Measurements from ENCODE around the gene MRGPRX2. TPM values are rescaled to one million over a fixed set of nuclear protein-coding genes. Genes with fewer than 3 reads are reported as not detected.
A peak's percentile ranks its signal among the peaks of the same experiment; 100 is the strongest.

Gene MRGPRX2
- total RNA-seq, 1 experiment from 2014 or later: not detected

DNA sequence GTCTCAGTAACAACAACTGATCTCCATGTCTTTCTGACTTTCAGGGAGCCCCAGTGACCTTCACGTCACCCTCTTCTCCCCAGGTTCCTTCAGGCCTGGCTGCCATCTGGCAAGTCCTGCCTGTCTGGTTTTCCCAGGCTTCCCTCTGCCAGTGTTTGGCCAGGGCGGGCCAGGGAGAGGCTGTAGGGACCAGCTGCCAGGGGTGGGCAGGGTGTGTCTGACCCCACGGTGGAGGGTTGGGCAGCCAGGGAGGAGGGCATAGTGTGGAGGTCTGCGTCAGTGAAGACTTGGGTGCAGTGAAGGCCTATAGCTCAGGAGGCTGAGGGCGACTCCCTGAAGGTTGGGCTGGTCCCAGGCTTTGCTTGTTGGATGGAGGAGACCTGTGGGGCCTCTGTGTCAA is 11.9 kb upstream of the MRGPRX2 start:
- Histone ChIP-seq H2AFZ (ENCODE audit: low read length) (no peak overlapping the region), H3K9me3 (ENCODE audit: low read length) (peaks cover 9% of the 10 kb centered on the region), H3K4me2 (ENCODE audit: low read depth, low read length, poor library complexity, severe bottlenecking) (no peak overlapping the region), H4K20me1 (ENCODE audit: insufficient read depth, low read depth, low read length) (no peaks in the 10 kb centered on the region), H3K36me3 (ENCODE audit: insufficient read depth, low read length) (no peaks in the 10 kb centered on the region), H3K9ac (ENCODE audit: low read length) (no peak overlapping the region), H3K27ac (ENCODE audit: low read length) (no peak overlapping the region), H3K27me3 (ENCODE audit: low read length) (no peaks in the 10 kb centered on the region), H3K4me3 (ENCODE audit: low read length) (no peak overlapping the region), H3K79me2 (ENCODE audit: low read length) (no peaks in the 10 kb centered on the region), H3K4me1 (ENCODE audit: low read length) (no peaks in the 10 kb centered on the region), H3K9me2 (replicated peaks; ENCODE audit: insufficient read depth, low read length) (no peaks in the 10 kb centered on the region)
- DNase-seq: no peak

DNA sequence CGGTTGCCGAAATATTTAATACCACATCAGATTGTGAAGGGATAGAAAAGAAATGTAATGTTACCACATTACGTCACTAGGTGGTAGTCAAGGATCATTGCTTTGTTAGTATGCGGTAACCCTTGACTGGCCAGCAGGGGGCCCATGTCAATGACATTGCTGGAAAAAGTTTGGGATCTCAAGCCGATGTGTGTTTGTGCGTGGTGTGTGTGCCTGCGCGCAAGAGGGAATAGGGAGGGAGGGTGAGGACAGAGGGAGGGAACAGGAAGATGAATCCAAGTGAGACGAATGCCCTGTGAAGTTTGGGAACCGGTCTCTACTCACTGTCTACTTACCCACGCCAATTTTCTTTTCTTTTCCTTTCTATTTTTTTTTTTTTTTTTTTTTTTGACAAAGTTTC is 10.7 kb upstream of the MRGPRX2 start:
- no peak overlapping the region for H2AFZ ChIP-seq (ENCODE audit: low read length)
- peaks cover 9% of the 10 kb centered on the region for H3K9me3 ChIP-seq (ENCODE audit: low read length)
- no peaks in the 10 kb centered on the region for H4K20me1 ChIP-seq (ENCODE audit: insufficient read depth, low read depth, low read length)
- peak; percentile 91 for DNase-seq
- H3K9ac ChIP-seq (ENCODE audit: low read length): no peak overlapping the region
- no peaks in the 10 kb centered on the region for H3K79me2 ChIP-seq (ENCODE audit: low read length)
- no peaks in the 10 kb centered on the region for H3K4me1 ChIP-seq (ENCODE audit: low read length)
- H3K27me3 ChIP-seq (ENCODE audit: low read length): no peaks in the 10 kb centered on the region
- H3K4me2 ChIP-seq (ENCODE audit: low read depth, low read length, poor library complexity, severe bottlenecking): peak overlapping the region; percentile 40
- H3K27ac ChIP-seq (ENCODE audit: low read length): no peak overlapping the region
- H3K9me2 ChIP-seq (replicated peaks; ENCODE audit: insufficient read depth, low read length): no peaks in the 10 kb centered on the region
- no peak overlapping the region for H3K4me3 ChIP-seq (ENCODE audit: low read length)
- H3K36me3 ChIP-seq (ENCODE audit: insufficient read depth, low read length): no peaks in the 10 kb centered on the region

DNA sequence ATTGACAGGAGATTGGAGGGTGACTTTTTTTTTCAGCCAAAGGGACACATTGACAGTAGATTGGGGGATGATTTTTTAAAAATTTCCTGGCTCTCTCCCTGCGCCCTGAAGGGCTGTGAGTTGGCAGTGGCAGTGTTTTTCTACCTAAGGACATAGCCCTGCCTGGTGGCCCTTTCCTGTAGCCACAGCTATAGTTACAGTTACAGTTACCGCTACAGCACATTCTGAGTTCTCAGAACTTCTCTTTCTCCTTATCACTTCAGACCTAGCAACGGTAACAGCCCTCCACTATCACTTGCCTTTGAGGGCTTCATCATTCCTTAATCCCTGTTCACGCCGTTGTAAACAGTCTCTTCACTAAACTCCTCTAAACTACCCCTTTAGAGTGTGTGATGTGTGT is 684 bp downstream of the MRGPRX2 start:
- Histone ChIP-seq H3K9me2 (replicated peaks; ENCODE audit: insufficient read depth, low read length) (no peaks in the 10 kb centered on the region), H3K27me3 (ENCODE audit: low read length) (no peaks in the 10 kb centered on the region), H3K27ac (ENCODE audit: low read length) (no peak overlapping the region), H3K4me3 (ENCODE audit: low read length) (no peak overlapping the region), H4K20me1 (ENCODE audit: insufficient read depth, low read depth, low read length) (no peaks in the 10 kb centered on the region), H3K4me2 (ENCODE audit: low read depth, low read length, poor library complexity, severe bottlenecking) (no peak overlapping the region), H3K9me3 (ENCODE audit: low read length) (no peaks in the 10 kb centered on the region), H3K4me1 (ENCODE audit: low read length) (no peaks in the 10 kb centered on the region), H3K79me2 (ENCODE audit: low read length) (no peaks in the 10 kb centered on the region), H3K9ac (ENCODE audit: low read length) (no peak overlapping the region), H2AFZ (ENCODE audit: low read length) (no peak overlapping the region), H3K36me3 (ENCODE audit: insufficient read depth, low read length) (no peaks in the 10 kb centered on the region)
- no peak for DNase-seq

DNA sequence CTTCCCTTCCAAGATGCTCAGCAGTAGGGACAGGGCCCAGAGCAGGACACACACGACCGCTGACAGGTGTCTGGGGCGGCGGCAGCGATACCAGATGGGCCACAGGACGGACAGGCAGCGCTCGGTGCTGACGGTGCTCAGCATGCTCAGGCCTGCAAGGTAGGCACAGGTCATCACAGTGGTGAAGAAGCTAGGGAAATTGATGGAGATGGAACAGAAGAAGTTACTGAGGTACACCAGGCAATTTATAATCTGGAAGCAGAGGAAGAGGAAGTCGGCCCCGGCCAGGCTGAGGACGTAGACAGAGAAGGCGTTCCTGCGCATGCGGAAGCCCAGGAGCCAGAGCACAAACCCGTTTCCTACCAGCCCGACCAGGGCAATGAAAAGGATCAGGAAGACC is 4.6 kb downstream of the MRGPRX2 start:
- no peak overlapping the region for H3K9ac ChIP-seq (ENCODE audit: low read length)
- H3K79me2 ChIP-seq (ENCODE audit: low read length): no peaks in the 10 kb centered on the region
- H3K4me3 ChIP-seq (ENCODE audit: low read length): no peak overlapping the region
- H3K9me3 ChIP-seq (ENCODE audit: low read length): no peaks in the 10 kb centered on the region
- H3K9me2 ChIP-seq (replicated peaks; ENCODE audit: insufficient read depth, low read length): no peaks in the 10 kb centered on the region
- H3K27me3 ChIP-seq (ENCODE audit: low read length): no peaks in the 10 kb centered on the region
- H4K20me1 ChIP-seq (ENCODE audit: insufficient read depth, low read depth, low read length): no peaks in the 10 kb centered on the region
- DNase-seq: no peak
- H3K27ac ChIP-seq (ENCODE audit: low read length): no peak overlapping the region
- no peaks in the 10 kb centered on the region for H3K4me1 ChIP-seq (ENCODE audit: low read length)
- no peak overlapping the region for H3K4me2 ChIP-seq (ENCODE audit: low read depth, low read length, poor library complexity, severe bottlenecking)
- H2AFZ ChIP-seq (ENCODE audit: low read length): no peak overlapping the region
- H3K36me3 ChIP-seq (ENCODE audit: insufficient read depth, low read length): no peaks in the 10 kb centered on the region

DNA sequence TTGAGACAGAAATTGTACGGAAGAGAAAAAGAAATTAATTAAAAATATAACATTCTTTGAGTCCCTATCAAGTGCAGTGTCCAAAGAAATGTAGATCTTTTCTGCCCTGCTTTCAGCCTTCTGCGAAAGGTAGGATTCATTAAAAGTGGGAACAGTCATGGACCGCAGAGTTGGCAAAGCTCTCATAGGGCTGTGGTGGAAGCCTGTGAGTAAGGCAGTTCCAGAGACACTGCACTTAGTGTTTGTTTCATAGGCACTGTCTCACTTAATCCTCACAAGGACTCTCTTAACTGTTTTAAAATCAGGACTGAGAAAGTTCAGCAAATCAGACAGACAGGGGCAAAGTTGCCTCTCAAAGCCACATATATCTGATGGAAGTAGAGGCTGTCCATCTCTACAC is 5.5 kb downstream of the MRGPRX2 start:
- no peaks in the 10 kb centered on the region for H3K27me3 ChIP-seq (ENCODE audit: low read length)
- DNase-seq: no peak
- H3K4me1 ChIP-seq (ENCODE audit: low read length): no peaks in the 10 kb centered on the region
- no peak overlapping the region for H3K9ac ChIP-seq (ENCODE audit: low read length)
- H3K79me2 ChIP-seq (ENCODE audit: low read length): no peaks in the 10 kb centered on the region
- no peaks in the 10 kb centered on the region for H3K9me3 ChIP-seq (ENCODE audit: low read length)
- no peaks in the 10 kb centered on the region for H4K20me1 ChIP-seq (ENCODE audit: insufficient read depth, low read depth, low read length)
- H3K4me2 ChIP-seq (ENCODE audit: low read depth, low read length, poor library complexity, severe bottlenecking): no peak overlapping the region
- H3K36me3 ChIP-seq (ENCODE audit: insufficient read depth, low read length): no peaks in the 10 kb centered on the region
- no peaks in the 10 kb centered on the region for H3K9me2 ChIP-seq (replicated peaks; ENCODE audit: insufficient read depth, low read length)
- H3K4me3 ChIP-seq (ENCODE audit: low read length): no peak overlapping the region
- H2AFZ ChIP-seq (ENCODE audit: low read length): no peak overlapping the region
- no peak overlapping the region for H3K27ac ChIP-seq (ENCODE audit: low read length)

DNA sequence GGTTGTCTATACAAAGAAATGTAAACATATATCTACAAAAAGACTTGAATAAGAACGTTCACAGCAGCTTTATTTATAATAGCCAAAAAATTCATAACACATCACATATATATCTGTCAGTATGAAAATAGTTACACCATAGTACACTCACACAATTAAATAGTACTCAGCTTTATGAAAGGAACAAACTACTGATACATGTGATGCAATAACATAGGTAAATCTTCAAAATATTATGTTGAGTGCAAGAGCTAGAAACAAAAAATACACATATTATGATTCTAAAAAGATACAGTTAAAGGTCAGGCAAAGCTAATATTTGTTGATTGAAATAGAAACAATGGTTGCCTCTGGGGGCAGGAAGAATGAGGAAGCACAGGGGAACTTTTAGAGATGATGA is 6.6 kb downstream of the MRGPRX2 start:
- no peak overlapping the region for H2AFZ ChIP-seq (ENCODE audit: low read length)
- H3K4me1 ChIP-seq (ENCODE audit: low read length): no peaks in the 10 kb centered on the region
- H3K27me3 ChIP-seq (ENCODE audit: low read length): no peaks in the 10 kb centered on the region
- H3K27ac ChIP-seq (ENCODE audit: low read length): no peak overlapping the region
- H3K9ac ChIP-seq (ENCODE audit: low read length): no peak overlapping the region
- H3K9me2 ChIP-seq (replicated peaks; ENCODE audit: insufficient read depth, low read length): no peaks in the 10 kb centered on the region
- H3K9me3 ChIP-seq (ENCODE audit: low read length): no peaks in the 10 kb centered on the region
- no peak overlapping the region for H3K4me2 ChIP-seq (ENCODE audit: low read depth, low read length, poor library complexity, severe bottlenecking)
- no peak for DNase-seq
- no peaks in the 10 kb centered on the region for H3K79me2 ChIP-seq (ENCODE audit: low read length)
- no peak overlapping the region for H3K4me3 ChIP-seq (ENCODE audit: low read length)
- H4K20me1 ChIP-seq (ENCODE audit: insufficient read depth, low read depth, low read length): no peaks in the 10 kb centered on the region
- H3K36me3 ChIP-seq (ENCODE audit: insufficient read depth, low read length): no peaks in the 10 kb centered on the region

DNA sequence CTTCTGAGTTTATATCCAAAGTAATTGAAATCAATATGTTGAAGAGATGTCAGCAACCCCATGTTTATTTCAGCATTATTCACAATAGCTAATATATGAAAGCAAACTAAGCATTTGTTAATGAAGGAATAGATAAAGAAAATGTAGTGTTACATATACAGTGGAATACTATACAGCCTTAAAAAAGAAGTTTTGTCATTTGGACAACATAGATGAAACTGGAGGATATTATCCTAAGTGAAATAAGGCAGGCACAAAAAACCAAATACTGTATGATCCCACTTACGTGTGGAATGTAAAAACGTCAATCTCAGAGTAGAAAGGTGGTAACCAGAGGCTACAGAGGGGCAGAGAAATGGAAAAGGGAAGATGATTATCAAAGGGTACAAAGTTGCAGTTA is 10.2 kb downstream of the MRGPRX2 start:
- no peaks in the 10 kb centered on the region for H3K36me3 ChIP-seq (ENCODE audit: insufficient read depth, low read length)
- H3K79me2 ChIP-seq (ENCODE audit: low read length): no peaks in the 10 kb centered on the region
- no peak overlapping the region for H3K4me2 ChIP-seq (ENCODE audit: low read depth, low read length, poor library complexity, severe bottlenecking)
- no peak overlapping the region for H3K27ac ChIP-seq (ENCODE audit: low read length)
- no peaks in the 10 kb centered on the region for H4K20me1 ChIP-seq (ENCODE audit: insufficient read depth, low read depth, low read length)
- H2AFZ ChIP-seq (ENCODE audit: low read length): no peak overlapping the region
- H3K27me3 ChIP-seq (ENCODE audit: low read length): no peaks in the 10 kb centered on the region
- H3K9me2 ChIP-seq (replicated peaks; ENCODE audit: insufficient read depth, low read length): no peaks in the 10 kb centered on the region
- no peak overlapping the region for H3K9ac ChIP-seq (ENCODE audit: low read length)
- H3K9me3 ChIP-seq (ENCODE audit: low read length): no peaks in the 10 kb centered on the region
- no peaks in the 10 kb centered on the region for H3K4me1 ChIP-seq (ENCODE audit: low read length)
- no peak for DNase-seq
- H3K4me3 ChIP-seq (ENCODE audit: low read length): no peak overlapping the region

DNA sequence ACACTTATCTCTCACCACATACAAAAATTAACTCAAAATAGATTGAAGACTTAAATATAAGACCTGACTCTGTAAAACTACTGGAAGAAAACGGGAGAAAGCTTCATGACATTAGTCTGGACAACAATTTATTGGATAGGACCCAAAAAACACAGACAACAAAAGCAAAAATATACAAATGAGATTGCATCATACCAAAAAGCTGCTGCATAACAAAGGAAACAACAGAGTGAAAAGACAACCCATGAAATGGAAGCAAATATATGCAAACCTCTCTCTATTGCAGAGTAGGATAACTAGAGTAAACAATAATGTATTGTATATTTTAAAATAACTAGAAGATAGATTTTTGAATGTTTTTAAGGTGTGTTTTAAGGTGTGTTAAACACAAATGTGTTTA is 11.2 kb downstream of the MRGPRX2 start:
- Histone ChIP-seq H3K9me3 (ENCODE audit: low read length) (no peaks in the 10 kb centered on the region), H3K4me3 (ENCODE audit: low read length) (no peak overlapping the region), H4K20me1 (ENCODE audit: insufficient read depth, low read depth, low read length) (no peaks in the 10 kb centered on the region), H3K4me1 (ENCODE audit: low read length) (no peaks in the 10 kb centered on the region), H3K27me3 (ENCODE audit: low read length) (no peaks in the 10 kb centered on the region), H3K4me2 (ENCODE audit: low read depth, low read length, poor library complexity, severe bottlenecking) (no peak overlapping the region), H2AFZ (ENCODE audit: low read length) (no peak overlapping the region), H3K9ac (ENCODE audit: low read length) (no peak overlapping the region), H3K9me2 (replicated peaks; ENCODE audit: insufficient read depth, low read length) (no peaks in the 10 kb centered on the region), H3K79me2 (ENCODE audit: low read length) (no peaks in the 10 kb centered on the region), H3K36me3 (ENCODE audit: insufficient read depth, low read length) (no peaks in the 10 kb centered on the region), H3K27ac (ENCODE audit: low read length) (no peak overlapping the region)
- no peak for DNase-seq

DNA sequence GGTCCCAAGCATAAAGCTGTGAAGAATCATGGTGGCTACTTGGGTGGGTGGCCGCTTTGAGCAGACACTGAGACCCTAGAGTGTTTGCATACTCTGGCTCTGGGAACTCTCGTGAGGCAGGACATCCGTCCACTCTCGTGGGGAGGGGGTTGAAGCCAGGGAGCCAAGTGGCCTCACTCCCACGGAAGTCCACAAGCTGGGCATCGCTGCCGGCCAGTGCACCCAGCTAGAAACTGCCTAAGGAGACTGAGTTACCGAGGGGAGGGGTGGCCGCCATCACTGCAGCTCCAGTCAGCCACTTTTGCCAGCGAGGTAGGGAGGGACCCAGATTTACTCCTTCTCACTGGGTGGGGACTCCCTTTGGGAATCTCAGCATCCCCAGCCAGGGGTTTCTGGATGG is 20.5 kb downstream of the MRGPRX2 start:
- Histone ChIP-seq H3K4me3 (ENCODE audit: low read length) (no peak overlapping the region), H4K20me1 (ENCODE audit: insufficient read depth, low read depth, low read length) (no peaks in the 10 kb centered on the region), H3K27ac (ENCODE audit: low read length) (no peak overlapping the region), H3K4me1 (ENCODE audit: low read length) (no peaks in the 10 kb centered on the region), H3K9ac (ENCODE audit: low read length) (no peak overlapping the region), H3K79me2 (ENCODE audit: low read length) (no peaks in the 10 kb centered on the region), H3K36me3 (ENCODE audit: insufficient read depth, low read length) (no peaks in the 10 kb centered on the region), H3K27me3 (ENCODE audit: low read length) (no peaks in the 10 kb centered on the region), H3K4me2 (ENCODE audit: low read depth, low read length, poor library complexity, severe bottlenecking) (no peak overlapping the region), H2AFZ (ENCODE audit: low read length) (no peak overlapping the region), H3K9me2 (replicated peaks; ENCODE audit: insufficient read depth, low read length) (no peaks in the 10 kb centered on the region), H3K9me3 (ENCODE audit: low read length) (no peaks in the 10 kb centered on the region)
- DNase-seq: no peak

All from Karpas-422 (cell line).